Measurements from ENCODE around the gene B4GALNT1. TPM values are rescaled to one million over a fixed set of nuclear protein-coding genes. Genes with fewer than 3 reads are reported as not detected.

The B4GALNT1 gene
- total and polyA plus RNA-seq, 11 donors = 1.9 to 8.8 (median 5.7) TPM

- no peak overlapping the region for H3K27ac ChIP-seq
- ATAC-seq (no peak), DNase-seq (no peak)
- H3K9me3 ChIP-seq = no peaks in the 10 kb centered on the region
- H3K36me3 ChIP-seq = no peaks in the 10 kb centered on the region
- H3K4me1 ChIP-seq = peaks cover 0 to 7% (median 0%) of the 10 kb centered on the region in 12 donors
- 94 to 100% (median 98%) methylated on average over 1 of the region's 1 CpG for WGBS, 4 donors
- peaks cover 0 to 16% (median 3%) of the 10 kb centered on the region in 9 donors for H3K27me3 ChIP-seq
- intact Hi-C loops (cut with DNase I) = loop anchor here in 8 of 10 donors (2.0 to 10.0 kb wide), 9 partner anchors 38 to 322 kb away; partner anchors contain the start of genes AGAP2 (in 2 of the 8), B4GALNT1 (in 2 of the 8) and OS9 (in 2 of the 8)
- no peak overlapping the region for H3K4me3 ChIP-seq
- TF ChIP-seq, protein P1, sequence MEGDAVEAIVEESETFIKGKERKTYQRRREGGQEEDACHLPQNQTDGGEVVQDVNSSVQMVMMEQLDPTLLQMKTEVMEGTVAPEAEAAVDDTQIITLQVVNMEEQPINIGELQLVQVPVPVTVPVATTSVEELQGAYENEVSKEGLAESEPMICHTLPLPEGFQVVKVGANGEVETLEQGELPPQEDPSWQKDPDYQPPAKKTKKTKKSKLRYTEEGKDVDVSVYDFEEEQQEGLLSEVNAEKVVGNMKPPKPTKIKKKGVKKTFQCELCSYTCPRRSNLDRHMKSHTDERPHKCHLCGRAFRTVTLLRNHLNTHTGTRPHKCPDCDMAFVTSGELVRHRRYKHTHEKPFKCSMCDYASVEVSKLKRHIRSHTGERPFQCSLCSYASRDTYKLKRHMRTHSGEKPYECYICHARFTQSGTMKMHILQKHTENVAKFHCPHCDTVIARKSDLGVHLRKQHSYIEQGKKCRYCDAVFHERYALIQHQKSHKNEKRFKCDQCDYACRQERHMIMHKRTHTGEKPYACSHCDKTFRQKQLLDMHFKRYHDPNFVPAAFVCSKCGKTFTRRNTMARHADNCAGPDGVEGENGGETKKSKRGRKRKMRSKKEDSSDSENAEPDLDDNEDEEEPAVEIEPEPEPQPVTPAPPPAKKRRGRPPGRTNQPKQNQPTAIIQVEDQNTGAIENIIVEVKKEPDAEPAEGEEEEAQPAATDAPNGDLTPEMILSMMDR (IDR thresholded peaks at IDR 0.05) = no peak
- TF ChIP-seq POLR2A (IDR thresholded peaks at IDR 0.05) = no peak
Measured at GRCh38 chr12:57582440-57582839, 50.6 kb downstream of the B4GALNT1 start.

GRCh38 chr12:57581802-57582201, 51.2 kb downstream of the B4GALNT1 start:
- no peak for TF ChIP-seq POLR2A (IDR thresholded peaks at IDR 0.05)
- TF ChIP-seq, protein P1 (IDR thresholded peaks at IDR 0.05) = no peak
- no peak for ATAC-seq
- no peak for DNase-seq
- H3K27ac ChIP-seq = no peak overlapping the region
- H3K4me1 ChIP-seq = peaks cover 0 to 7% (median 0%) of the 10 kb centered on the region in 12 donors
- intact Hi-C loops (cut with DNase I) = loop anchor here in 8 of 10 donors (2.0 to 10.0 kb wide), 9 partner anchors 39 to 323 kb away; partner anchors contain the start of genes AGAP2 (in 2 of the 8), B4GALNT1 (in 2 of the 8) and OS9 (in 2 of the 8)
- H3K36me3 ChIP-seq = no peaks in the 10 kb centered on the region
- WGBS, 4 donors = 80 to 100% (median 93%) methylated on average over 1 of the region's 1 CpG
- H3K9me3 ChIP-seq = no peaks in the 10 kb centered on the region
- peaks cover 0 to 9% (median 2%) of the 10 kb centered on the region in 9 donors for H3K27me3 ChIP-seq
- H3K4me3 ChIP-seq = no peak overlapping the region

GRCh38 chr12:57580466-57580795, 52.6 kb downstream of the B4GALNT1 start:
- 91 to 97% (median 93%) methylated on average over 4 of the region's 4 CpGs for WGBS, 4 donors
- no peak for ATAC-seq
- intact Hi-C loops (cut with DNase I) = loop anchor here in 5 of 10 donors (5.0 to 10.0 kb wide), 6 partner anchors 42 to 324 kb away; partner anchors contain the start of genes AGAP2 (in 2 of the 5) and OS9 (in 2 of the 5)

More at GRCh38 chr12:57580466-57580795, 52.6 kb downstream of the B4GALNT1 start:
- Histone ChIP-seq H3K27ac (no peak overlapping the region), H3K9me3 (no peaks in the 10 kb centered on the region), H3K4me3 (no peak overlapping the region), H3K36me3 (no peaks in the 10 kb centered on the region), H3K27me3 (peaks cover 0 to 3% (median 0%) of the 10 kb centered on the region in 9 donors), H3K4me1 (peaks cover 0 to 7% (median 0%) of the 10 kb centered on the region in 12 donors)
- no peak for DNase-seq
- TF ChIP-seq, protein P1 (IDR thresholded peaks at IDR 0.05) = no peak
- no peak for TF ChIP-seq POLR2A (IDR thresholded peaks at IDR 0.05)
